Pancreas (tissue), 10 donors: ENCODE measurements around the gene TMEM59. TPM values are rescaled to one million over a fixed set of nuclear protein-coding genes. Genes with fewer than 3 reads are reported as not detected.
"Not testable (repeated sequence)": the region's sequence is repeated elsewhere in the genome, so short reads cannot be mapped to it uniquely, and the experiment has no call there.

ENCODE experiments used
- ATAC-seq, 4 donors: fragments of 200-7000 bp; cut with Tn5 transposase; one replicate each; pipeline versions ENCODE4 v1.8.0 to v1.9.1; 2020; ENCODE audit warnings: mild to moderate bottlenecking in 4 of 4, moderate library complexity in 4 of 4
- DNase-seq, 6 donors: peaks; one replicate each; pipeline ENCODE4 v3.0.0-alpha.2; 2020
- FAIRE-seq: peaks from 2 replicates; lab custom pipeline; 2012; peaks lifted over from hg19 to GRCh38; lab: Jason Lieb, UNC
- H3K27ac ChIP-seq, 4 donors: fragments of 200-600 bp; sonication (generic); 1 replicate in 3 of 4; 2 replicates in 1 of 4; pipeline versions ENCODE4 v1.5.0 to v1.8.0; 2020
- H3K27me3 ChIP-seq, 4 donors: fragments of 200-600 bp; one replicate each; pipeline ENCODE4 v1.8.0; 2021
- H3K36me3 ChIP-seq, 3 donors: fragments of 200-600 bp; sonication (generic) in 1 of 3; one replicate each; pipeline versions ENCODE4 v1.5.0 to v1.8.0; 2020 to 2021
- H3K4me1 ChIP-seq, 3 donors: fragments of 200-600 bp; one replicate each; pipeline ENCODE4 v1.8.0; 2021
- H3K4me3 ChIP-seq, 4 donors: fragments of 200-600 bp; sonication (generic) in 2 of 4; one replicate each; pipeline versions ENCODE4 v1.5.0 to v1.8.0; 2020 to 2021
- H3K9me3 ChIP-seq, 4 donors: fragments of 200-600 bp; one replicate each; pipeline ENCODE4 v1.8.0; 2021
- WGBS, 2 donors: extraction: QIAGEN DNeasy Blood & Tissue Kit; methylation state at CpG; one replicate each; pipeline ENCODE4 v1.1.7; 2013; 5-methylcytosine and 5-hydroxymethylcytosine counted together
- intact Hi-C, 3 donors: fragments of 100-400 bp; cut with DNase I; formaldehyde crosslinking; loops; one replicate each; pipeline versions ENCODE4 v1.11.1 to v1.14.2; 2022
- polyA plus RNA-seq, 2 donors: library from polyadenylated mRNA; stranded (reverse); fragments of 200-250 nt; gene quantifications; one replicate each; pipeline ENCODE4 v1.2.3, GENCODE V29; 2013
- total RNA-seq, 6 donors: library from RNA; stranded (reverse); fragmentation: NEBNext Ultra II Directional in 4 of 6; extraction: Animal tissue kit (Norgen Biotek cat#: 25700) in 4 of 6; gene quantifications; one replicate each; pipeline versions ENCODE4 v1.2.1 to v1.2.4, GENCODE V29; 2021 to 2023
- TF ChIP-seq, protein P1 (sequence below), 4 donors: fragments of 200-600 bp; sonication (generic) in 3 of 4; IDR thresholded peaks; one replicate each; pipeline versions ENCODE4 v1.5.0 to v1.8.0; 2021; ENCODE audit warnings: antibody characterized with exemption in 4 of 4
- donor health status: healthy with polysubstance abuse.
- donor health status: DM: no; HTN: no; CAD: no; lungs with moderate emphysema.
- donor health status: DM: no; HTN: no; CAD: no.
- donor health status: control.
- donor health status: control.
- donor health status: Bipolar disorder and iron deficiency.
- donor health status: DM: yes; HTN: yes; CAD: no.
- donor health status: DM: no; HTN: no; CAD: no.
- donor health status: DM: no; HTN: no; CAD: no.
- donor health status: DM: yes; HTN: yes; CAD: no.

Gene TMEM59
- total and polyA plus RNA-seq, 8 donors = 59.9 to 316 (median 232) TPM

DNA sequence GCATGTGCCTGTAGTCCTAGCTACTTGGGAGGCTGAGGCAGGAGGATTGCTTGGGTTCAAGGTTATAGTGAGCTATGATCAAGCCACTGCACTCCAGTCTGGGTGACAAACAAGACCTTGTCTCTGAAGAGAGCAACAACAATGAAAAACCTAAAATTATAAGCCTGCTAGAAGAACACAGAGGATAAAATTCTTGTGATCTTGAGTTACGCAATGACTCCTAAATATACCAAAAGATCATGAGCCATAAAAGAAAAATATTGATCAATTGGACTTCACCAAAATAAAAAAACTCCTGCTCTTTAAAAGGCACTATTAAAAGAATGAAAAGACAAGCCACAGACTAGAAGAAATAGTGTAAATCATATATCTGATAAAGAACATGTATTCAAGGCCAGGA lies 57.3 kb downstream of the TMEM59 start:
- intact Hi-C loops = no loop called here
- ATAC-seq (no peak), FAIRE-seq (no peak), DNase-seq (no peak)
- Histone ChIP-seq H3K27me3 (no peaks in the 10 kb centered on the region), H3K36me3 (no peaks in the 10 kb centered on the region), H3K4me1 (no peaks in the 10 kb centered on the region), H3K9me3 (no peaks in the 10 kb centered on the region), H3K27ac (no peak overlapping the region), H3K4me3 (no peak overlapping the region)
- WGBS, 2 donors = 83 to 95% methylated on average over 1 of the region's 1 CpG
- TF ChIP-seq, protein P1, sequence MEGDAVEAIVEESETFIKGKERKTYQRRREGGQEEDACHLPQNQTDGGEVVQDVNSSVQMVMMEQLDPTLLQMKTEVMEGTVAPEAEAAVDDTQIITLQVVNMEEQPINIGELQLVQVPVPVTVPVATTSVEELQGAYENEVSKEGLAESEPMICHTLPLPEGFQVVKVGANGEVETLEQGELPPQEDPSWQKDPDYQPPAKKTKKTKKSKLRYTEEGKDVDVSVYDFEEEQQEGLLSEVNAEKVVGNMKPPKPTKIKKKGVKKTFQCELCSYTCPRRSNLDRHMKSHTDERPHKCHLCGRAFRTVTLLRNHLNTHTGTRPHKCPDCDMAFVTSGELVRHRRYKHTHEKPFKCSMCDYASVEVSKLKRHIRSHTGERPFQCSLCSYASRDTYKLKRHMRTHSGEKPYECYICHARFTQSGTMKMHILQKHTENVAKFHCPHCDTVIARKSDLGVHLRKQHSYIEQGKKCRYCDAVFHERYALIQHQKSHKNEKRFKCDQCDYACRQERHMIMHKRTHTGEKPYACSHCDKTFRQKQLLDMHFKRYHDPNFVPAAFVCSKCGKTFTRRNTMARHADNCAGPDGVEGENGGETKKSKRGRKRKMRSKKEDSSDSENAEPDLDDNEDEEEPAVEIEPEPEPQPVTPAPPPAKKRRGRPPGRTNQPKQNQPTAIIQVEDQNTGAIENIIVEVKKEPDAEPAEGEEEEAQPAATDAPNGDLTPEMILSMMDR (IDR thresholded peaks at IDR 0.05) = no peak

DNA sequence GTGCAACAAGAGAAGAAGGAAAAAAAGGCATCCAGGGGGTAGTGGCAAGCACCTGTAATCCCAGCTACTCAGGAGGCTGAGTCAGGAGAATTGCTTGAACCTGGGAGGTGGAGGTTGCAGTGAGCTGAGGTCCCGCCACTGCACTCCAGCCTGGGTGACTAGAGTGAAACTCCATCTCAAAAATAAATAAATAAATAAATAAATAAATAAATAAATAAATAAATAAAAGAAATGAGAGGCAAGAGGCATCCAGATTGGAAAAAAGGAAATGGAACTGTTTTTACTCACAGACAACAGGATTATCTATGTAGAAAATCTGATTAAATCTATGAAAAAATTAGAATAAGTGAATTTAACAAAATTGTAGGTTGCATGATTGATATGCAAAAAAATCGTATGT lies 58.5 kb downstream of the TMEM59 start:
- H3K27ac ChIP-seq, H3K9me3 ChIP-seq, ATAC-seq, H3K4me1 ChIP-seq, H3K4me3 ChIP-seq, H3K27me3 ChIP-seq, intact Hi-C loops, H3K36me3 ChIP-seq, DNase-seq, FAIRE-seq: not testable (repeated sequence)
- WGBS, 2 donors = 74 to 85% methylated on average over 2 of the region's 2 CpGs

DNA sequence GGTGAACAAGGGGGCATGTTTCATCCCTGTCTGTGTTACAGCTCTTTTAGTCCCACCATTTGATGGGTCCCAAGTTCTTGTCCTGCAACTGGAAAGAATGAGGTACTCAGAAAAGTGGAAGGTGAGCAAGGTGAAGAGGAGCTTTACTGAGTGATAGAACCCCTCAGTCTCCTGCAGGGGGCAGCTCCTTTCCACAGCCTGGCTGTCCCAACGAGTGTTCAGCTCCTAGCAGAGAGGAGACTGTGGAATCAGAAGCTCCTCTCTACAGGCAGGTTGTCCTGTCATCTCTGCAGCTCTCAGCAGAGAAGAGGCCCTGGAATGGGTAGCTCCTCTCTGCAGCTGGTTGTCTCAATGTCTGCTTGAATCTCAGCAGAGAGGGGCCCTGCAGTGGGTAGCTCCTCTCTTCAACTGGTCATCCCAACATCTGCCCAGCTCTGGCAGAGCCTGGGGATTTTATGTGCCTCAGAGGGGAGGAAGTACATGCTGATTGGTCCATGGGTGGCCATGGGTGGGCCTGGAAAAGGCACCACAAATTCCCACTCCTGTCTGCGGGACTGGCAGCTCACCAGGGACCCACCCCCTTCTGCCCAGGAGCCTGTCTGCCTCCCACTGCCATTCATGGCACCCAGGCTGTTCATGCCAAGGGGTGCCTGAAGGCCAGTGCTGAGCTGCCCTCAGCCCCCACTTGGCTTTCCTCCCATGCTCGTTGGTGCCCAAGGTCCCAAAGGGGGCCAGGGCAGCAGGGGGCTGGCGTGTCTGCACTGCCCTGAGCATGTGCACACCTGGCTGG lies 60.7 kb downstream of the TMEM59 start:
- no peaks in the 10 kb centered on the region for H3K36me3 ChIP-seq
- 61 to 67% methylated on average over 4 of the region's 4 CpGs for WGBS, 2 donors
- no peak for ATAC-seq
- no peaks in the 10 kb centered on the region for H3K4me1 ChIP-seq
- H3K9me3 ChIP-seq = no peaks in the 10 kb centered on the region
- DNase-seq = no peak
- no peak for FAIRE-seq
- TF ChIP-seq, protein P1 (IDR thresholded peaks at IDR 0.05) = no peak
- H3K4me3 ChIP-seq = no peak overlapping the region
- no peak overlapping the region for H3K27ac ChIP-seq
- H3K27me3 ChIP-seq = no peaks in the 10 kb centered on the region
- intact Hi-C loops = no loop called here

DNA sequence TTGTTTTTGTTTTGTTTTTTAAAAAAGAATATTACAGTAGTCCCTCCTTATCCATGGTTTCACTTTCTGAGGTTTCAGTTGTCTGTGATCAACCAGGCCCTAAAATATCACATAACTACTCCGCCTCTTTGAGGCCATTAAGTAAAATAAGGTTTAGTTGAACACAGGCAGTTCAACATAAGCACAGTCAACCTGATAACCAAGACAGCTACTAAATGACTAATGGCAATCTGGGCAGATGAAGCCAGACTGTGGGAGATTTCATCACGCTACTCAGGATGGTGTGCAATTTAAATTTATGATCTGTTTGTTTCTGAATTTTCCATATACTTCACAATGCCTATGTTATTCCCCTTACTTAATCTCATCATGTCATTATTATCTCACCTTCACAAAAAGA lies 65.1 kb downstream of the TMEM59 start:
- Histone ChIP-seq H3K4me1 (peaks cover 0 to 4% (median 0%) of the 10 kb centered on the region in 3 donors), H3K27ac (no peak overlapping the region), H3K9me3 (no peaks in the 10 kb centered on the region), H3K27me3 (no peaks in the 10 kb centered on the region), H3K36me3 (no peaks in the 10 kb centered on the region), H3K4me3 (no peak overlapping the region)
- no peak for ATAC-seq
- TF ChIP-seq, protein P1 (IDR thresholded peaks at IDR 0.05) = no peak
- intact Hi-C loops = no loop called here
- WGBS, 2 donors = 84 to 88% methylated on average over 2 of the region's 2 CpGs
- no peak for FAIRE-seq
- DNase-seq = no peak

DNA sequence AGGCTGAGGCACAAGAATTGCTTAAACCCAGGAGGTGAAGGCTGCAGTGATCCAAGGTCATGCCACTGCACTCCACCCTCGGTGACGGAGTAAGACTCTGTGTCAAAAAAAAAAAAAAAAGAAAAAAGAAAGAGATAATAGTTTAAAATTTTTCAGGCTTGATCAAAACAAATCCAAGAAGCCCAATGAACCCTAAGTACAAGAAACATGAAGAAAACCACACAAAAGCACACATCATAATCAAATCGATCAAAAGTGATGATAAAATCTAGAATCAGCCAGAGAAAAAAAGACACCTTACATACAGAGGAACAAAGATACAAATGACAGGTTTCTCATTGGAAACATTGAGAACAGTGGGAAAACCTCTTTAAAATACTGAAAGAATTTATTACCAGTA lies 66.5 kb downstream of the TMEM59 start:
- Histone ChIP-seq H3K27me3 (no peaks in the 10 kb centered on the region), H3K4me1 (peaks cover 0 to 7% (median 0%) of the 10 kb centered on the region in 3 donors), H3K36me3 (no peaks in the 10 kb centered on the region), H3K27ac (no peak overlapping the region), H3K4me3 (no peak overlapping the region), H3K9me3 (no peaks in the 10 kb centered on the region)
- FAIRE-seq (no peak), ATAC-seq (no peak), DNase-seq (no peak)
- TF ChIP-seq, protein P1 (IDR thresholded peaks at IDR 0.05) = no peak
- intact Hi-C loops = no loop called here
- WGBS, 2 donors = 83 to 91% methylated on average over 3 of the region's 3 CpGs
